ENCODE data around the gene MCIDAS. TPM values are rescaled to one million over a fixed set of nuclear protein-coding genes. Genes with fewer than 3 reads are reported as not detected.

MCIDAS gene
- not detected for total RNA-seq

DNA sequence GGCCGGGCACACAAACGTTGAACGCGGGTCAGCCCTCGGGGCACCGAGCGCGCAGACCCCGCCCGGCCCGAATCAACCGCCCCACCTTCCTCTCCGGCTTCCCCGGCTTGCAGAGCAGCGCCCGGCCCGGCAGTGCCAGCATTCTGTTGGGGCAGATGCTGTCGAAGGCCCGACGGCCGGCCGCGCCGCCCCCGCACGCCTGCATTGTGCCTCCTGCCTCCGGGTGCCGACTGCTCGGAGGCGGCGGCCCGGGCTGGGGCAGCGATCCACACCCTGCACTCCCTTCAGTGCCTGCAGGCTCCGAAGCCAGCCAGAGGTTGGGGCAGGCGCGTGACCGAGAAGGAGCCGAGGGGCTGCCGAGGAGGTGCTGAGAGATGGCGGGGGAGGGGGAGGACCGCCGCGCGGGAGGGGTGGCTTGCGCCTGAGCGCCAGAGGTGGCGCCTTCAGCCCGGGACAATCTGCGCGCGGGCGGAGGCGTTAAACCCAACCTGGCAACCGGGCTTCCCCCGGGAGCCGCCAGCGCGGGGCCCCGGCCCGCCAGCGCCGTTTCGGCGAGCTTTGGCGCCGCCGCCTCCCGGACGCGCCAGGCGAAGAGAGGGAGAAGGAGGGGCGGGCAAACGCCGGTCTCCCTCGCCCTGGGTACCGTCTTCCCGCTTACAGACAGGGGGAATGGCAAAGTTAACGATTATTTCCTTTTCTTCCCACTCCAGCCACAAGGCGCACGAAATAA lies at the start of gene MCIDAS:
Gene MCIDAS (minus strand): TSS at position 382 of the 730 bp plus-strand sequence. CDS start 177 bp downstream, at position 205.
- FAIRE-seq: no peak
- DNase-seq (ENCODE audit: low spot score in 2 of 2): peak; percentile 43 to 53

DNA sequence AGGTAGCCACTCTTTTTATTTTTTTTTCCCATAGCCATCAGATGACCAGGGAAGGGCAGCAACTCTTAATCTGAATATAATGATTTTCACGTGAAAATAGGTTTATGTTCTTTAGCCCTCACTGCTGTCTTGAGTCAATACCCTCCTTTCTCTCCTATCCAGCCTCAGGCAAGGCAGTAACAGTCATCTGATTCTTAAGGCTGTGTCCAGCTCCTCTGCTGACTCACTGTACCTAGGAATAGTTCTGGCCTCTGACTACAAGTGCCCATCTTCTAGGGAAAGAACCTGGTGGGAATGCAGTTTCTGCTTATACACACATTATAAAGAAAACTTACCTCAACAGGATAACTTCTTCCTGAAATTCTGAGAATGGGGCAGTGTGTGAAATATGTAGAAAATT lies 49.7 kb upstream of the MCIDAS start:
- FAIRE-seq: no peak

DNA sequence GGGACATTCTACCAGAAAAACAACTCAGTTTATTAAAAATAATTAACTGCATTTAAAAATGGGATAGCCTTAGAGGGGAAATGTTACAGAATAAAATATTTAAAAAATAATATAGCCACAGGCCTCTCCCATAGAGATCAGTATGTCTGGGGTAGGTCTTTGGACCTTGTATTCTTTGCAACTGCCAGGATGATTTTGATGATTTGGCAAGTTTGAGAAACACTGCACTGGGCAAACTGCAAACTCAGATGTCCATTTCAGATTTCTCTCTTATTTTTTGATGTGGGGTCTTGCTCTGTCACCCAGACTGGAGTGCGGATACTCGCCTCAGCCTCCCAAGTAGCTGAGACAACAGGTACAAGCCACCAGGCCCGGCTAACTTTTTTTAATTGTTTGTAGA lies 31.2 kb upstream of the MCIDAS start:
- FAIRE-seq: no peak

More for the DNA sequence above, 49.7 kb upstream of the MCIDAS start:
- no peak for DNase-seq (ENCODE audit: low spot score in 2 of 2)

DNA sequence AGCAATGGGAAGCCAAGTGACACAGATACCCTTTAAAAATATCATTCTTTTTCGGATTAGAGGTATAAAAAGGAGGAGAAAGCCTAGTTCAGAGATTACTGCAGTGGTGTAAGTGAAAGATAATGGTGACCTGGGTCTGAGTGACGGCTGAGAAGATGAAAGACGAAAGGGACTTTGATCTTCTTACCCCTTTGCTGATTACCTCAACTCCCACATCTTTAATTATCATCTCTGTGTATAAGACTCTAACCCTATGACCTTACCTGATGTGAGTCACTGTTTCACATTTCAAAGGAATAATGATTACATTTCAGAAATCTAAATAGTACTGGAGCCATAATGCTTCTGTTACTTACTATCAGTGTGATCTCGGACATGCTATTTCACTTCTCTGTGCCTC lies 27.7 kb upstream of the MCIDAS start:
- FAIRE-seq (no peak), DNase-seq (ENCODE audit: low spot score in 2 of 2) (no peak)

More for the DNA sequence above, 31.2 kb upstream of the MCIDAS start:
- DNase-seq (ENCODE audit: low spot score in 2 of 2): no peak

DNA sequence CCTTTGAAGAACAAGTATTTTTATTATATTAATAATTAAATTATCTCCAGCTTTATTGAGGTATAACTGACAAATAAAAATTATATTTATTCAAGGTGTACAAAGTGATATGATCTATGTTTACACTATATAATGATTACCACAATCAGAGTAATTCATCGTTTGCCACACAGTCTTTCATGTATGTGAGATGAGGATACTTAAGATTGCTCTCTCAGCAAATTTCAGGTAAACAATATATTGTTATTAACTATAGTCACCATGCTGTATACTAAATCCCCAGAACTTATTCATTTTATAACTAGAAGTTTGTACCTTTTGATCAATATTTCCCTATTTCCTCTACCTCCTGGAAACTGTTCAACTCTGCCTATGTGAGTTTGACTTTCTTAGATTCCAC lies 22.9 kb upstream of the MCIDAS start:
- DNase-seq (ENCODE audit: low spot score in 2 of 2) (no peak), FAIRE-seq (no peak)

DNA sequence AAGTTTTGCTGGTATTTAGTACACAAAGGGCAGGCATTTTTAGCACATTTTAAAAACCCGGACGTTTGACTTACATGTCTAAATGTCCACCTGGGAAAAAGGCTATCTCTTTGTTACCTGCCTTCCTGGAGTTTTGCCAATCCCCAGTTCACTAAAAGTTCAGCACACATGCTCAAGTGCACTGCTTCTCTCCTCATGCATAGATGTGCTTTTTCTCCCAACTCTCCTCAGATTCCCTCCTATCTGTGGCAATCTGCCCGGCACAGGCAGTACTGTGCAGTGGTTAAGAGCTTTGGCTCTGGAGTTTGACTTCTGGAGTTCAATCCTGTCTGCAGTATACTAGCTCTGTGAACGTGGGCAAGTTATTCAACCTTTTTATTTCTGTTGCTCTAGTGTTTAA lies 14.6 kb upstream of the MCIDAS start:
- no peak for FAIRE-seq
- DNase-seq (ENCODE audit: low spot score in 2 of 2): no peak

DNA sequence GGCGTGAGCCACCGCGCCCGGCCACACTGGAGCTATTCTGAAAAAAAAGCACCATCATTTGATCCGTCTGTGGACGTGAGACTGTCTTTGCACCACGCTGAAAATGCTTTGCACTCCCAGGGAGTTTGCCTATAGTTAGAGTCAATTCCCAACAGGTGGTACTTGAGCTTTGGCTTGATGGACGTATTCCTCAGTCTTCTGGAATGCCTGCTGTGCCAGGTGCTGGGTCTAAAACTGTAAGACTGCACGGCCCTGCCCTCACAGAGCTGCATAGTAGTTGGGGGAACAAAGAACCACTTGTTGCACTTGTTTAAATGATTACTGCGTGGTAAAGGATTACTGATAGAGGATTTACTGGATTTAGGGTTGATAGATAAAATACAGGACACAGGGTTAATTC lies 9.7 kb upstream of the MCIDAS start:
- FAIRE-seq (no peak), DNase-seq (ENCODE audit: low spot score in 2 of 2) (no peak)

DNA sequence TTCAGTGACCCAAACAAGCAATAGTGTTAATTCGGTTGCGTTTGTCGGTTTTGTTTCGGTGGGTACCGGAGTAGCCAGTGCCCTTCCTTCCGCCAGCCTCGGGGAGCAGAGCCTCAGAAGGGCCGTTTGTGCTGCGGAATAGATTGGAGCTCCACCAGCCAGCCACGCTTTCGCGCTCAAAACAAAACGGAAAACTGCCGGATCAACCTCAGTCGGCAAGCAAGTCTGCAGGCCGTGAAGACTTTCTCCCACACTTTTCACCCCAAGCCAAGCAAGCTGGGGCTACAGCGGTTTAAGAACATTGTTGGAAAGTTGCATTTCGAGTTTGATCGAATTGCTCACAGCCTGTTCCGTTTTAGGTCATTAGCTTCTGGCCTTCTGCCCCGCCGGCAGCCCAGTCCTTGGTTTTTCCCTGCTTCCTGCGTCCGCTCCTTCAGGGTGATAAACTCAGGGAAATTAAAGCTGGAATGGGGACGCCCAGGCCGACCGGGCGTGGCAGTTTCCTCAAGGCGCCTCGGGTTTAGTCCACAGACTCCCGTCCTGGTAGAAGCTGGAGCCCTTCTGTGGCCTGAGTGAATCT lies 7.1 kb upstream of the MCIDAS start:
- no peak for FAIRE-seq
- peak in 1 of 2 donors; percentile 16 for DNase-seq (ENCODE audit: low spot score in 2 of 2)

DNA sequence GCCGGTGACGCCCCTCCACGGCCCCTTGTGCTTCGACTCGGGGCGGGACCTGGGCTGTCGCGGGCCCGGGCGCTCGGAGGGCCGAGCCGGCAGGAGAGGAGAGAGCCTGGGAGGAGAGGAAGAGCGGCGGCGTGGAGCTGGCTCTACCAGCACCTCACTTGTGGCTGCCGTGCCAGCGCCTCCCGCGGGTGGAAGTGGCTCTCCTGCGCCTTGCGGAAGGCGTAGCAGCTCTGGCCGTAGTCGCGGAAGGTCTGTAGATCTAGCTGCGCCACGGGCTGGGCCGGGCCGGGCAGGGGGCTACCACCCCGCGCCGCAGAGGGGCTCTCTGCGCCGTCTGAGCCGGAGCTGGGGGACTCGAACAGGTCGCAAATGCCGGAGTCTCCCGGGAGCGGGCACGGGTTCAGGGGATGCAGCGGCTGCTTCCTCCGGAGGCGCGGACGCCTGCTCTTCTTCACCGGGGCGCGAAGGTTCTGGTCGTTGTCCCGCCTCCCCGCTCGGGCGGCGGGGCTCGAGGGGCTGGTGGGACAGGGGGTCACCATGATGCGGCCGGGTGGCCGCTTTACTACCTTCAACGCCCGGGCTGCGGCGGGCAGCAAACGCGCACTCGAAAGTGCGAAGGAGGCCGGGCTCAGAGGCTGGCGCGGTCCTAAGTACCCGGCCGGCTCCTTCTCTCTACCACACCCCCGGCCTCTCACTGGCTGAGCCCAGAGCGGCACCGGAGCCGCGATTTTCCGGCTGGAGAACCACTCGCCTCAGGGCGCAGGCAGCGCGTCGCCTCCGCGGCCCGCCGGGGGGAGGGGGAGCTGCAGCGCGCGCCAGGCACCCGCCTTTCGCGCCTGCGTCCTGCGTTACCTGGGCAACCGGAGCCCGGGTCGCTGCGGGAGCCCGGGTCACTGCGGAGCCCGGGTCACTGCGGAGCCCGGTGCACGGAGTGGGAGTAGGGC lies 6.1 kb upstream of the MCIDAS start, which contains the start of gene CCNO:
Gene CCNO (minus strand): TSS at position 624 of the 944 bp plus-strand sequence. CDS start 85 bp downstream, at position 539.
- DNase-seq (ENCODE audit: low spot score in 2 of 2) (peak; percentile 71), FAIRE-seq (no peak)

DNA sequence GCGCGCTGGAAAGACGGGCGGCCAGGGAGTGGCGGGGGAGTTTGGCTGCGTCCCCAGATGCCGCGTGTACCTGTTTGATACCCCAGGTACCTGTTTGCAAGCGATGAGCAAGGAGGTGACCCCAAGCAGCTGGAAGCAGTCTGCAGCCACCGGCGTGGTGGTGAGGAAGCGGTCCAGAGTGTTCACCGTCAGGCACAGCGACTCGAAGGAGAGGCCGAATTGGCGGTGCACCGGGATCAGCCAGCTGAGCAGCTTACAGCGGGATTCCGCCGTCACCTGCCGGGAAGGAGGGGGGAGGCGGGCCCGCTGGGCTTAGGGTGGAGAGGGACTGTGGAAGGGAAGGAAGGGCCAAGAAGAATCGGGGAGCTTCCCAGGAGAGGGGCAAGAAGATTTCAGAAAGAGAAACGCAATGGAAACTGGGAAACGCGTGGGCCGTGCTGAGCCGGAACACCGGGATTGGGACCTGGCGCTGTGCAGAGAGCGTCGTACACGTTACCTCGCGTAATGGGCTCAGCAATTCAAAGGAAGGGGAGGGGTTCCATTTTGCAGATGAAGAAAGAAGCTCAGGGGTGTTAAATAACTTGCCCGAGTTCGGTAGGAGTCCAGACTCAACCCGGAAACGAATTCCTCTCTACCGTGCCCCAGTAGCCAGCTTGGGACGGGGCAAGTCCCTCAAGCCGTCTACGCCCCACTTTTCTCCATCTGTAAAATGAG lies 5.3 kb upstream of the MCIDAS start:
- DNase-seq (ENCODE audit: low spot score in 2 of 2): peak; percentile 22 to 25
- no peak for FAIRE-seq

DNA sequence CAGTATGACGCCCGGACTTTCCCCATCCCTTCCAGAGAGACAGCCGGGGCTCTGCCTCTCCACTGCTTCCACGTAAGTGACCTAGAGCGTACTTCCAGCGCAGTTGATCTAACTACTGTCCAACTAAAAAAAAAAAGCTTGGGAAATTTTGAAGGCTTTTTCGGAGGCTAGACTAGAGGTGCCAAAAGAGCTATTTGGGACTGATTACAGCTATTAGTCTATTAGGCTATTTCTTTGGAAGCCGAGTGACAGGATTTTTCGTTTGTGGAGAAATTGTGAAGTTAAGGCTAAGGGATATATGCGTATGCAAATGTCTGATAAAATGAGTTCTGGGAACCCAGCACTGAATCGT lies 4.8 kb upstream of the MCIDAS start:
- DNase-seq (ENCODE audit: low spot score in 2 of 2): no peak
- FAIRE-seq: no peak

DNA sequence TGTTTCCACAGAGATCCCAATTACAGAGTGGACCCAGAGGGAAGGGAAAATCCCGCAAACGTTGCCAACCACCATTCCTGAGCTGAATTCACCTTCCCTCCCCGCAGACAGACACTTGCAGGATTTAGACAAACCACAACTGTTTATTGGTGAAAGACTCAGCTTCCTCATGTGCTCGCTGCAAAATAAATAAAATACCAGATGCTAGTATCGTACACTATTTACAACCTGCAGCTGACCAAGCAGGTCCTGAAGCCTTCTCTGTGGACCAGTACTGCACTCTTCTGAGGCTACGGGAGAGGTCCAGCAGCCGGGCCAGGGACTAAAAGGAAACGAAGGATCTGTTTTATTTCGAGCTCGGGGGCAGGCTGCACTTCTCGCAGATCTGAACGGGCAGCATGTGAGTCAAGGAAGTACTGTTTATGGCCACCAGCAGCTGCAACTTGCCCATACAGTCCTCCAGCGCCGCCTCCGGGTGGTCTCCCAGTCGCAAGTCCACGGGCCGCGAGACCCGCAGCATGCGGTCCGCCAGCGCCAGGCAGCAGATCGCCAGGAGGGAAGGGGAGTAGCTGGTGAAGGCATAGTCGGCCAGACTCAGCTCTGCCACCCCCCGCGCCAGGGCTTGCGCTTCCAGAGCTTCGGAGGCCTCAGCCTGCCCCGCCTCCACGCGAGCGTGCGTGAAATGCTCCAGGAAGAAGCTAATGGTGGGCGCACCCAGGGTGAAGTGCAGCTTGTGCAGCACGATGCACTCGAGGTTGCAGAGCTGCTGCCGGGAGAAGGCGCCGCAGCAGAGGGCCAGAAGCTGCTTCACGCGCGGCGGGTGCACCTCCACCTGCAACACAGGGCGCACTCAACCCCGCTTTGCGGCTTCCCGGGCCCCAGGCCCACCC lies 4.2 kb upstream of the MCIDAS start:
- DNase-seq (ENCODE audit: low spot score in 2 of 2): peak; percentile 29 to 37
- FAIRE-seq: no peak

DNA sequence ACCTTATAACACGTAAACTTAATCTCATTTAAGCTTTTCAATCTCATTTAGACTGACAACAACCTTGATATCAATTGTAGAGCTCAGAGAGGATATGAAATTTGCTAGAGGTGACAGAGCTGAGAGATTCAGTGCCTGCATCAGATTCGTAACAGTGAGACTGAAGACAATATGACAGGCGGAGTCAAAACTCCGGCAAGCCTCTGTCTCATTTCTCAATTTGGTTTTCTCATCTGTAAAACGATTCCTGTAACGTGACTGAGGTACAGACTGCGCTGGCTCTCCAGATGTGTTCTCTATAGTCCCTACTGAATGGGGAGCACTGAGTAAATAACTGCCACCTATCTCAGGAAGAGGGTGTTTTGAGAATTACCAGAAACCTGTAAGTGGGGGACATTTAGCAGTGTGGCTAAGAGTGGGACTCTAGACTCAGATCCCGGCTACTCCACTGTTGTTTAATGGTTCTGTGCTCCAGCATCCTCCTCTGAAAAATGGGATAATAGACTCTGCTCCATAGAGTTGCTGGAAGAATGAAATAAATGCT lies 3.0 kb upstream of the MCIDAS start:
- no peak for FAIRE-seq
- DNase-seq (ENCODE audit: low spot score in 2 of 2): no peak

DNA sequence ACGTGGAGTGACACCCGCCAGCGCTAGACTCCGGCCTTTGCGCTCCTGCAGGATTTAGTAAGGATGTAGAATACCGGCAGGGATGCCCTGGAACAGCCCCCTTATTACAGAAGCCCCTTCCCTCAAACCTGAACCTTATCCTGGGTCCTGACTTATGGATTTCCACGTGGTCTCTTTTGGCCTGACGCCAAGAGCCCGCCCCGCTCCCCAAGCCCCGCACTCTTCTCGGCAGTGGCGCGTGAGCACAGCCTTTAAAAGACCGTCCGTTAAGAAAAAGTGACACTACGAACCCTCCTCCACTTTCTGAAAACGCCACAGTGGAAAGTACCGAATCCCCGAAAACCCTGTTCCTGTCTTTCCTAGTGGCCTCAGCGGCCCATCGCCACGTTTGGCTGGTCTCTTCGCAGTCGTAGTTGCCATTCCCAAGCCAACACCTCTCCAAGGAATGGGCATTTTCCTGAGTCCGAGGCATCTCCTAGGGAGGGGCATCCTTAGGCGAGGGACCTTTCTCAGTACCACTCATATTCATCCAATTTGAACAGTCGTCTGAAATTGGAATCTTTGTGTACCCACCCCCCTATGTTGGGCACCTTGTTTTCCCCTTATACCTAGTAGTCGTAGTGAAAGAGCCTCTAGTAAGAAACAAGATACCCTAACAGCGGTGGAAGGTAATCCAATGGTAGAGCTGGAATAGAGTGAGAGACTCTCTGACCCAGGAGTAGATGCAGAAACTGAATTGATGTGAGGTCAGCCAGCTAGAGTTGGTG lies 732 bp upstream of the MCIDAS start:
- DNase-seq (ENCODE audit: low spot score in 2 of 2): no peak
- no peak for FAIRE-seq

DNA sequence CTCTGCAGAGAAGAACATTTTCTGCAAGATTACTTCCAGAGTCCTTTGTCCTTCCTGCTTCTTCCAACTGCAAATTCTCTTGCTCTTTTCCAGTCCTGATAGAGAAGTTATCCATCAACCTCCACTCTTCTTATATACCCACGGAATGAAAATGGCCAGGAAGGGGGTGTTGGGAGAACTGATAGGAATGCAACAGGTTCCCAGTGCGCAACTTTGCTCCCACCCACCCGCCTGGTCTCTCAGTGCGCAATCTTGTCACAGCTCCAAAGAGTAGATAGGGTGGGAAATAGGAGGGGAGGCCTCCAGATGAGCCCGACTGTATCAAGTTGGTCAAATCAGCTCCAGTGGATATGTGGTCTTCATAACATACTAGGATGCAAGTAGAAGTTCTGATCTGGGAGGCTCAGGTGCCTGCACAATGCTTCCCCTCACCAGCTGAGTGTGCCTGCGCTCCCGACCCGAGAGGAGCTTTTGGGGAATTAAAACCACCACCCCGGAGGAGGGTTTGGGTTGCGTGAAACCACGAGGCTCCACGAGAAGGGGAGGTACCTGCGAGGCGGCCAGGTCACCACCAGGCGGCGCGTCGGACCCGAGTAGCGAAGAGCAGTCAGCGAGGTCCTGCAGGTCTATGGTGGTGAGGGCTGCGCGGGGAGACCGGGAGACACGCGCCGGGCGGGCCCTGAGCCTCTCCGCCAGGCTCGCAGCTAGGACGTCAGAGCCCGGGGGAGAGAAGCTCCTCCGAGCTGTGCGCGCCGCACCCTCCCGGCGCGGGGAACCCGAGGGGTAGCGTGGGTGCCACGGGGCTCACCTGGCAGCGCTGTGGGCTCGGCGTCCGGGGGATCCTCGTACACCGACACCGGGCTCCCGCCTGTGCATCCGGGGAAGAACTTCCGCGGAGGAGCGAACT lies 835 bp downstream of the MCIDAS start:
- peak; percentile 26 to 27 for DNase-seq (ENCODE audit: low spot score in 2 of 2)
- FAIRE-seq: no peak

DNA sequence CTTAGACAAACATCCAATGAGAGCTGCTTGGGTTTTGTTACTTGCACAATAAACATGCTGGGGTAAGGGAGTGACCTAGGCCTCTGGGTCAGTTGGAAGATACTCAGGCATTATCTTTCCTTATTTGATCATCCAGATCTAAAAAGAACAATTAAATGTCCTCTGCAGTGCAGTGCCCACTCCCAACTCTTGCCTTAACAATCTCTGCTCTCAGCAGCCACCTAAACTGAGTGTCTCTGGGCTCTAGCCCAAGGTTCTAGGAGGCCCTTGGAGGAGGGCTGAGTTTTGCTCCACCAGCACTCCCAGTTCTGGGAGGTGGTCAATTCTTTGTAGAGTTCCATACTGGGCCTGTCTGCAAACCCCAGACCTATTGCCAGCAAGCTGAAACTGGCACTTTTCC lies 1.8 kb downstream of the MCIDAS start:
- DNase-seq (ENCODE audit: low spot score in 2 of 2): no peak
- no peak for FAIRE-seq

DNA sequence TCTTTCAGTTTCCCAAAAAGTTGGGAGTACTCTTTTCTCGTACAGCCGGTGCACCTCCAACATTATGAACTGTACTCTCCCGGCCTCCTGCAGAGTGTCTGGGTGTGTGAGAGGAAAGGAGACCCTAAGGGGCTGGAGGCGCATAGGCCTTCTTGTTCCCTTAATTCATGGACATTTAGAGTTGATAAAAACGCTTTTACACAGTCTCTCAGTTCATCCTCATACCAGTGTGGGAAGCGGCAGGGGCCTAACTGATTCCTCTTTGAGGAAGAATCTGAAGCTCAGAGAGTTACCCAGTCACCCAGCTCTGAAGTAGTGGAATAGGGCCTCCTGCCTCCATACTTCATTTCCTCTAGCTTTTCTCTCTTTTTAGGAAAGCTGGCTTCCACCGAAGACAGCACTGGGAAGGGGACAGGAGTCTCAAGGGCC lies 3.3 kb downstream of the MCIDAS start:
- FAIRE-seq (no peak), DNase-seq (ENCODE audit: low spot score in 2 of 2) (peak; percentile 10 to 28)
